Ishikawa (cell line): ENCODE measurements around the gene C5orf34.

Experiments
- CREB1 ChIP-seq: IDR thresholded peaks from 2 replicates; pipeline ENCODE4 v1.6.1; 2012; ENCODE audit warnings: low read depth
- EGR1 ChIP-seq: IDR thresholded peaks from 2 replicates; pipeline ENCODE4 v1.6.1; 2012
- EP300 ChIP-seq: IDR thresholded peaks from 2 replicates; pipeline ENCODE4 v1.6.1; 2012; ENCODE audit warnings: borderline replicate concordance
- FOXM1 ChIP-seq: IDR thresholded peaks from 2 replicates; pipeline ENCODE4 v1.6.1; 2012; ENCODE audit warnings: low read depth, borderline replicate concordance
- NFIC ChIP-seq: IDR thresholded peaks from 2 replicates; pipeline ENCODE4 v1.6.1; 2012
- RAD21 ChIP-seq: IDR thresholded peaks from 2 replicates; pipeline ENCODE4 v1.6.1; 2012; ENCODE audit warnings: low read depth
- TAF1 ChIP-seq: IDR thresholded peaks from 2 replicates; pipeline ENCODE4 v1.6.1; 2012; ENCODE audit warnings: low read depth, mild to moderate bottlenecking
- TCF12 ChIP-seq: IDR thresholded peaks from 2 replicates; pipeline ENCODE4 v1.6.1; 2012; ENCODE audit warnings: low read depth
- TEAD4 ChIP-seq: IDR thresholded peaks from 2 replicates; pipeline ENCODE4 v1.6.1; 2012
- YY1 ChIP-seq: IDR thresholded peaks from 2 replicates; pipeline ENCODE4 v1.6.1; 2012; ENCODE audit warnings: low read depth
- TF ChIP-seq, protein P1 (sequence below): IDR thresholded peaks from 2 replicates; pipeline ENCODE4 v1.6.1; 2012; ENCODE audit warnings: low read depth, mild to moderate bottlenecking
- TF ChIP-seq, protein P2 (sequence below): IDR thresholded peaks from 2 replicates; pipeline ENCODE4 v1.6.1; 2012
- TF ChIP-seq, protein P3 (sequence below): IDR thresholded peaks from 2 replicates; pipeline ENCODE4 v1.6.1; 2012

DNA sequence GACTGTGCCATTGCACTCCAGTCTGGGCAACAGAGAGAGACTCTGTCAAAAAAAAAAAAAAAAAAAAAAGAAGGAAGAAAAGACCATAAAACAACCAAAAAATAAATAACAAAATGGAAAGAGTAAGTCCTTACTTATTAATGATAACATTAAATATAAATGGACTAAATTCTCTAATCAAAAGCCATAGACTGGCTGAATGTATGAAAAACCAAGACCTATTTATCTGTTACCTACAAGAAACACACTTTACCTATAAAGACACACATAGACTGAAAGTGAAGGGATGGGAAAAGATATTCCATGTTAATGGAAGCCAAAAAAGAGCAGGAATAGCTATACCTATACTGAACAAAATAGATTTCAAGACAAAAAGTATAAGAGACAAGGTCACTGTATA is 47.8 kb downstream of the C5orf34 start:
- no peak for TF ChIP-seq TCF12
- no peak for TF ChIP-seq CREB1
- TF ChIP-seq NFIC = no peak
- TF ChIP-seq EGR1 = no peak
- TF ChIP-seq, protein P1, sequence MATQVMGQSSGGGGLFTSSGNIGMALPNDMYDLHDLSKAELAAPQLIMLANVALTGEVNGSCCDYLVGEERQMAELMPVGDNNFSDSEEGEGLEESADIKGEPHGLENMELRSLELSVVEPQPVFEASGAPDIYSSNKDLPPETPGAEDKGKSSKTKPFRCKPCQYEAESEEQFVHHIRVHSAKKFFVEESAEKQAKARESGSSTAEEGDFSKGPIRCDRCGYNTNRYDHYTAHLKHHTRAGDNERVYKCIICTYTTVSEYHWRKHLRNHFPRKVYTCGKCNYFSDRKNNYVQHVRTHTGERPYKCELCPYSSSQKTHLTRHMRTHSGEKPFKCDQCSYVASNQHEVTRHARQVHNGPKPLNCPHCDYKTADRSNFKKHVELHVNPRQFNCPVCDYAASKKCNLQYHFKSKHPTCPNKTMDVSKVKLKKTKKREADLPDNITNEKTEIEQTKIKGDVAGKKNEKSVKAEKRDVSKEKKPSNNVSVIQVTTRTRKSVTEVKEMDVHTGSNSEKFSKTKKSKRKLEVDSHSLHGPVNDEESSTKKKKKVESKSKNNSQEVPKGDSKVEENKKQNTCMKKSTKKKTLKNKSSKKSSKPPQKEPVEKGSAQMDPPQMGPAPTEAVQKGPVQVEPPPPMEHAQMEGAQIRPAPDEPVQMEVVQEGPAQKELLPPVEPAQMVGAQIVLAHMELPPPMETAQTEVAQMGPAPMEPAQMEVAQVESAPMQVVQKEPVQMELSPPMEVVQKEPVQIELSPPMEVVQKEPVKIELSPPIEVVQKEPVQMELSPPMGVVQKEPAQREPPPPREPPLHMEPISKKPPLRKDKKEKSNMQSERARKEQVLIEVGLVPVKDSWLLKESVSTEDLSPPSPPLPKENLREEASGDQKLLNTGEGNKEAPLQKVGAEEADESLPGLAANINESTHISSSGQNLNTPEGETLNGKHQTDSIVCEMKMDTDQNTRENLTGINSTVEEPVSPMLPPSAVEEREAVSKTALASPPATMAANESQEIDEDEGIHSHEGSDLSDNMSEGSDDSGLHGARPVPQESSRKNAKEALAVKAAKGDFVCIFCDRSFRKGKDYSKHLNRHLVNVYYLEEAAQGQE = no peak
- no peak for TF ChIP-seq RAD21
- TF ChIP-seq TEAD4 = no peak
- TF ChIP-seq, protein P2, sequence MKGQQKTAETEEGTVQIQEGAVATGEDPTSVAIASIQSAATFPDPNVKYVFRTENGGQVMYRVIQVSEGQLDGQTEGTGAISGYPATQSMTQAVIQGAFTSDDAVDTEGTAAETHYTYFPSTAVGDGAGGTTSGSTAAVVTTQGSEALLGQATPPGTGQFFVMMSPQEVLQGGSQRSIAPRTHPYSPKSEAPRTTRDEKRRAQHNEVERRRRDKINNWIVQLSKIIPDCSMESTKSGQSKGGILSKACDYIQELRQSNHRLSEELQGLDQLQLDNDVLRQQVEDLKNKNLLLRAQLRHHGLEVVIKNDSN = no peak
- TF ChIP-seq, protein P3, sequence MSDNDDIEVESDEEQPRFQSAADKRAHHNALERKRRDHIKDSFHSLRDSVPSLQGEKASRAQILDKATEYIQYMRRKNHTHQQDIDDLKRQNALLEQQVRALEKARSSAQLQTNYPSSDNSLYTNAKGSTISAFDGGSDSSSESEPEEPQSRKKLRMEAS = no peak
- no peak for TF ChIP-seq EP300
- TF ChIP-seq FOXM1 = no peak
- TF ChIP-seq TAF1 = no peak
- TF ChIP-seq YY1 = no peak
